SK-N-SH (cell line): Measurements from ENCODE around the gene STARD3. TPM values are rescaled to one million over a fixed set of nuclear protein-coding genes. Genes with fewer than 3 reads are reported as not detected.

Experiments
- CTCF ChIA-PET: fragments of 300-600, 350-600 bp; formaldehyde crosslinking; extraction: SDS; loops from one replicate; lab custom pipeline; 2021; lab: Yijun Ruan, JAX
- POLR2A ChIA-PET: fragments of 350-600 bp; sonication (Branson Sonifier 250); formaldehyde crosslinking; extraction: SDS; loops from one replicate; lab custom pipeline; 2020; ENCODE audit warnings: antibody characterized with exemption, inconsistent platforms; lab: Yijun Ruan, JAX
- DNase-seq: peaks from one replicate; pipeline ENCODE4 v3.0.0; 2012
- H2AFZ ChIP-seq: fragments of 200-600 bp; sonication (generic); 2 replicates; pipeline ENCODE4 v1.8.1; 2016; ENCODE audit warnings: antibody characterized with exemption, mild to moderate bottlenecking, low read depth
- H3F3A ChIP-seq: fragments of 200-600 bp; sonication (generic); replicated peaks from 2 replicates; pipeline ENCODE3; 2016; ENCODE audit warnings: antibody characterized with exemption, mild to moderate bottlenecking; ENCODE audit not compliant: insufficient read depth
- H3K27ac ChIP-seq, 2 experiments: fragments of 200-500 bp in 1 of 2; fragments of 200-600 bp in 1 of 2; sonication (Bioruptor generic) in 1 of 2; sonication (generic), shearing (Covaris generic) in 1 of 2; 2 replicates each; pipeline versions ENCODE4 v1.5.1 to v1.6.1; 2014 to 2016; ENCODE audit warnings: low read depth in 2 of 2, inconsistent platforms in 1 of 2, low read length in 1 of 2, mild to moderate bottlenecking in 1 of 2, mixed read lengths in 1 of 2
- H3K27me3 ChIP-seq: fragments of 200-600 bp; sonication (generic), shearing (Covaris generic); 2 replicates; pipeline ENCODE4 v1.6.1; 2016; ENCODE audit warnings: mixed run types; ENCODE audit not compliant: insufficient read depth
- H3K36me3 ChIP-seq, 2 experiments: fragments of 200-500 bp in 1 of 2; fragments of 200-600 bp in 1 of 2; sonication (Bioruptor generic) in 1 of 2; sonication (generic) in 1 of 2; replicated peaks in 1 of 2; 2 replicates each; pipeline versions ENCODE3 to v1.5.1; 2014 to 2016; ENCODE audit warnings: low read length in 1 of 2, mild to moderate bottlenecking in 1 of 2; ENCODE audit not compliant: insufficient read depth in 2 of 2, control insufficient read depth in 1 of 2
- H3K4me1 ChIP-seq, 2 experiments: fragments of 200-500 bp in 1 of 2; fragments of 200-600 bp in 1 of 2; sonication (Bioruptor generic) in 1 of 2; sonication (generic), shearing (Covaris generic) in 1 of 2; 2 replicates each; pipeline versions ENCODE4 v1.5.1 to v1.6.1; 2014 to 2016; ENCODE audit warnings: low read depth in 1 of 2, low read length in 1 of 2, mixed run types in 1 of 2; ENCODE audit not compliant: insufficient read depth in 2 of 2, control insufficient read depth in 1 of 2
- H3K4me2 ChIP-seq: fragments of 200-600 bp; sonication (generic), shearing (Covaris generic); 2 replicates; pipeline ENCODE4 v1.6.1; 2017; ENCODE audit warnings: mixed run types
- H3K4me3 ChIP-seq, 2 experiments: fragments of 200-500 bp in 1 of 2; fragments of 200-600 bp in 1 of 2; sonication (Bioruptor generic) in 1 of 2; sonication (generic), shearing (Covaris generic) in 1 of 2; 2 replicates each; pipeline versions ENCODE4 v1.5.1 to v1.8.1; 2014 to 2016; ENCODE audit warnings: low read depth in 2 of 2, inconsistent platforms in 1 of 2, low read length in 1 of 2, mild to moderate bottlenecking in 1 of 2, mixed read lengths in 1 of 2, moderate library complexity in 1 of 2
- H3K79me2 ChIP-seq: fragments of 200-600 bp; sonication (generic); 2 replicates; pipeline ENCODE4 v1.8.1; 2017; ENCODE audit warnings: mild to moderate bottlenecking; ENCODE audit not compliant: insufficient read depth
- H3K9ac ChIP-seq: fragments of 200-600 bp; sonication (generic); 2 replicates; pipeline ENCODE4 v1.6.1; 2017; ENCODE audit warnings: mixed run types
- H3K9me2 ChIP-seq: fragments of 200-600 bp; sonication (generic); 2 replicates; pipeline ENCODE4 v1.6.1; 2017; ENCODE audit warnings: mixed run types
- H3K9me3 ChIP-seq: fragments of 200-600 bp; sonication (generic); 2 replicates; pipeline ENCODE4 v1.6.1; 2017; ENCODE audit warnings: mixed run types, mild to moderate bottlenecking, moderate library complexity
- H4K20me1 ChIP-seq: fragments of 200-600 bp; sonication (generic); 2 replicates; pipeline ENCODE4 v1.6.1; 2017; ENCODE audit warnings: mild to moderate bottlenecking, mixed run types; ENCODE audit not compliant: insufficient read depth
- CTCF ChIP-seq: fragments of 200-600 bp; sonication (generic); IDR thresholded peaks from 2 replicates; pipeline ENCODE4 v1.6.1; 2017; ENCODE audit warnings: antibody characterized with exemption, mild to moderate bottlenecking, moderate library complexity
- EZH2phosphoT487 ChIP-seq: fragments of 200-600 bp; sonication (generic); IDR thresholded peaks from 2 replicates; pipeline ENCODE4 v1.6.1; 2017; ENCODE audit warnings: low read depth, mixed run types, mild to moderate bottlenecking, antibody characterized with exemption, moderate library complexity, borderline replicate concordance
- FOSL2 ChIP-seq: IDR thresholded peaks from 2 replicates; pipeline ENCODE4 v1.4.0; 2012; ENCODE audit warnings: low read depth, mild to moderate bottlenecking, moderate library complexity, borderline replicate concordance
- FOXM1 ChIP-seq: IDR thresholded peaks from 2 replicates; pipeline ENCODE4 v1.4.0; 2012; ENCODE audit warnings: low read depth, mild to moderate bottlenecking
- GABPA ChIP-seq: IDR thresholded peaks from 2 replicates; pipeline ENCODE4 v1.4.0; 2012; ENCODE audit warnings: low read depth, mild to moderate bottlenecking
- GATA2 ChIP-seq: sonication (generic); formaldehyde crosslinking; IDR thresholded peaks from 2 replicates; pipeline ENCODE4 v1.5.0; 2020; ENCODE audit warnings: mild to moderate bottlenecking, missing genetic modification reagents
- IRF3 ChIP-seq: fragments of 150-350 bp; IDR thresholded peaks from 2 replicates; pipeline ENCODE4 v1.6.1; 2016; ENCODE audit warnings: mild to moderate bottlenecking, low read depth, low read length
- NFIC ChIP-seq: IDR thresholded peaks from 2 replicates; pipeline ENCODE4 v1.4.0; 2012; ENCODE audit warnings: borderline replicate concordance
- NRF1 ChIP-seq: IDR thresholded peaks from 2 replicates; pipeline ENCODE4 v1.6.1; 2012; ENCODE audit warnings: low read depth, mild to moderate bottlenecking, low read length
- PBX3 ChIP-seq: IDR thresholded peaks from 2 replicates; pipeline ENCODE4; 2012
- POLR2AphosphoS5 ChIP-seq: IDR thresholded peaks from 2 replicates; pipeline ENCODE4 v1.6.1; 2012; ENCODE audit warnings: low read depth, low read length
- RAD21 ChIP-seq: IDR thresholded peaks from 2 replicates; pipeline ENCODE4 v1.6.1; 2012; ENCODE audit warnings: mild to moderate bottlenecking, low read length
- SIN3A ChIP-seq: IDR thresholded peaks from 2 replicates; pipeline ENCODE4 v1.6.1; 2012; ENCODE audit warnings: low read depth, mild to moderate bottlenecking, low read length, moderate library complexity, borderline replicate concordance
- TAF1 ChIP-seq: IDR thresholded peaks from 2 replicates; pipeline ENCODE4 v1.6.1; 2012; ENCODE audit warnings: low read depth, mild to moderate bottlenecking, low read length, moderate library complexity, borderline replicate concordance
- TCF12 ChIP-seq: IDR thresholded peaks from 2 replicates; pipeline ENCODE4 v1.4.0; 2012
- TEAD4 ChIP-seq: IDR thresholded peaks from 2 replicates; pipeline ENCODE4 v1.4.0; 2012; ENCODE audit warnings: mild to moderate bottlenecking, borderline replicate concordance; ENCODE audit not compliant: insufficient read depth
- YY1 ChIP-seq: IDR thresholded peaks from 2 replicates; pipeline ENCODE4 v1.4.0; 2012; ENCODE audit warnings: low read depth, mild to moderate bottlenecking
- WGBS: methylation state at CpG from one replicate; pipeline ENCODE4 v1.1.6; 2017; ENCODE audit warnings: low lambda C conversion rate; 5-methylcytosine and 5-hydroxymethylcytosine counted together
- polyA plus RNA-seq, 3 experiments: library from polyadenylated mRNA; depleted of rRNA; stranded (reverse); fragments of >200 nt; gene quantifications; 2 replicates each; pipeline ENCODE4 v1.2.3, GENCODE V29; 2012

Gene STARD3
- polyA plus RNA-seq, 1 of the 3 experiments (the other 2 are of a cell fraction): 76.8 TPM

GRCh38 chr17:39678340-39679116, 41.6 kb downstream of the STARD3 start:
- no peak overlapping the region for H3K27ac ChIP-seq
- H3K9me2 ChIP-seq: no peaks in the 10 kb centered on the region
- no peaks in the 10 kb centered on the region for H3K27me3 ChIP-seq
- no peak overlapping the region for H2AFZ ChIP-seq
- H3K36me3 ChIP-seq: no peaks in the 10 kb centered on the region
- 88% methylated on average over 9 of the region's 13 CpGs for WGBS
- H3K4me3 ChIP-seq: no peak overlapping the region
- POLR2A ChIA-PET: interaction anchor here (1.1 kb wide), 1 partner anchor 9 kb away, joined by 4 read pairs; the partner anchor contains the start of gene PGAP3
- no peaks in the 10 kb centered on the region for H3K9me3 ChIP-seq
- H3F3A ChIP-seq: no peaks in the 10 kb centered on the region
- CTCF ChIA-PET: interaction anchor here (1.5 to 15.0 kb wide), 4 partner anchors 8 to 55 kb away, joined by 5 to 279 read pairs (median 22); partner anchors contain the start of genes PNMT and PPP1R1B
- H3K4me1 ChIP-seq: no peaks in the 10 kb centered on the region
- no peak for DNase-seq
- no peak overlapping the region for H3K9ac ChIP-seq
- no peaks in the 10 kb centered on the region for H4K20me1 ChIP-seq
- H3K79me2 ChIP-seq: no peaks in the 10 kb centered on the region
- TF ChIP-seq RAD21 (no peak), FOSL2 (no peak), IRF3 (no peak), YY1 (no peak), EZH2phosphoT487 (no peak), CTCF (no peak), NRF1 (no peak), TCF12 (no peak), TAF1 (no peak), POLR2AphosphoS5 (no peak), GATA2 (CRISPR knock-in tag) (no peak), SIN3A (no peak), GABPA (no peak), PBX3 (no peak), FOXM1 (no peak), NFIC (no peak), TEAD4 (no peak)
- H3K4me2 ChIP-seq: no peak overlapping the region
